RWPE2 (cell line): ENCODE data around the gene NEURL1B.

ENCODE experiments used
- ATAC-seq: fragments of 200-7000 bp; cut with Tn5 transposase; 3 replicates; pipeline ENCODE4 v1.9.1; 2021; ENCODE audit warnings: low read depth
- DNase-seq: peaks from one replicate; pipeline ENCODE4 v3.0.0-alpha.2; 2020; ENCODE audit warnings: low spot score
- H3K27ac ChIP-seq: fragments of 450-650 bp; 2 replicates; pipeline ENCODE4 v1.5.1; 2017; ENCODE audit warnings: mild to moderate bottlenecking; ENCODE audit not compliant: poor library complexity, severe bottlenecking
- H3K27me3 ChIP-seq: fragments of 250-450 bp; sonication (Bioruptor Pico); 2 replicates; pipeline ENCODE4 v1.5.1; 2021; ENCODE audit warnings: mild to moderate bottlenecking, moderate library complexity; ENCODE audit not compliant: insufficient read depth, poor library complexity, severe bottlenecking
- H3K36me3 ChIP-seq: fragments of 250-450 bp; sonication (Bioruptor Pico); 2 replicates; pipeline ENCODE4 v1.5.1; 2020; ENCODE audit warnings: low read depth, mild to moderate bottlenecking, moderate library complexity
- H3K4me1 ChIP-seq: fragments of 250-450 bp; sonication (Bioruptor Pico); 2 replicates; pipeline ENCODE4 v1.5.1; 2021; ENCODE audit warnings: mild to moderate bottlenecking, moderate library complexity; ENCODE audit not compliant: insufficient read depth, poor library complexity, severe bottlenecking
- H3K4me3 ChIP-seq: fragments of 250-450 bp; sonication (Bioruptor Pico); 2 replicates; pipeline ENCODE4 v1.5.1; 2021; ENCODE audit warnings: mild to moderate bottlenecking, moderate library complexity; ENCODE audit not compliant: severe bottlenecking
- H3K9me3 ChIP-seq: fragments of 250-450 bp; sonication (Bioruptor Pico); 2 replicates; pipeline ENCODE4 v1.5.1; 2021; ENCODE audit warnings: mild to moderate bottlenecking, moderate library complexity; ENCODE audit not compliant: severe bottlenecking
- CTCF ChIP-seq: fragments of 450-650 bp; IDR thresholded peaks from one replicate; pipeline ENCODE4 v1.5.1; 2017; ENCODE audit warnings: mild to moderate bottlenecking, moderate library complexity; ENCODE audit not compliant: poor library complexity, severe bottlenecking

The NEURL1B gene

GRCh38 chr5:172616730-172617129 is 24.3 kb upstream of the NEURL1B start:
- Histone ChIP-seq H3K4me3 (no peak overlapping the region), H3K9me3 (peaks cover 4% of the 10 kb centered on the region), H3K4me1 (no peaks in the 10 kb centered on the region), H3K27me3 (no peaks in the 10 kb centered on the region), H3K36me3 (no peaks in the 10 kb centered on the region), H3K27ac (no peak overlapping the region)
- ATAC-seq (no peak), DNase-seq (no peak)
- no peak for TF ChIP-seq CTCF

GRCh38 chr5:172617817-172618216 is 23.2 kb upstream of the NEURL1B start:
- peaks cover 4% of the 10 kb centered on the region for H3K9me3 ChIP-seq
- ATAC-seq: no peak
- DNase-seq: peak; percentile 65
- H3K27me3 ChIP-seq: no peaks in the 10 kb centered on the region
- H3K27ac ChIP-seq: no peak overlapping the region
- no peaks in the 10 kb centered on the region for H3K36me3 ChIP-seq
- H3K4me3 ChIP-seq: no peak overlapping the region
- TF ChIP-seq CTCF: no peak
- no peaks in the 10 kb centered on the region for H3K4me1 ChIP-seq

- H3K4me3 ChIP-seq: no peak overlapping the region
- no peaks in the 10 kb centered on the region for H3K4me1 ChIP-seq
- TF ChIP-seq CTCF: no peak
- DNase-seq: peak; percentile 23
- no peak overlapping the region for H3K27ac ChIP-seq
- H3K9me3 ChIP-seq: peaks cover 4% of the 10 kb centered on the region
- no peaks in the 10 kb centered on the region for H3K27me3 ChIP-seq
- no peak for ATAC-seq
- no peaks in the 10 kb centered on the region for H3K36me3 ChIP-seq
Measured at GRCh38 chr5:172618574-172619365, 22.3 kb upstream of the NEURL1B start.

- H3K27me3 ChIP-seq: no peaks in the 10 kb centered on the region
- H3K9me3 ChIP-seq: no peaks in the 10 kb centered on the region
- no peak overlapping the region for H3K27ac ChIP-seq
- ATAC-seq (no peak), DNase-seq (peak; percentile 52)
- no peaks in the 10 kb centered on the region for H3K36me3 ChIP-seq
- no peaks in the 10 kb centered on the region for H3K4me1 ChIP-seq
- TF ChIP-seq CTCF: no peak
- no peak overlapping the region for H3K4me3 ChIP-seq
Measured at GRCh38 chr5:172620506-172620905, 20.6 kb upstream of the NEURL1B start.
